ENCODE measurements around the gene CABP1. TPM values are rescaled to one million over a fixed set of nuclear protein-coding genes. Genes with fewer than 3 reads are reported as not detected.
A peak's percentile ranks its signal among the peaks of the same experiment; 100 is the strongest.
"Not testable (repeated sequence)": the region's sequence is repeated elsewhere in the genome, so short reads cannot be mapped to it uniquely, and the experiment has no call there.

The CABP1 gene
- total RNA-seq: 1 to 10 TPM in 1 of 2 donors, not detected in 1; 3.0 TPM

- H3K9me3 Mint-ChIP-seq: no peaks in the 10 kb centered on the region
- H3K27ac Mint-ChIP-seq: no peak within 1 kb of the TSS
- ATAC-seq (peak; percentile 73 to 89), DNase-seq (ENCODE audit: low spot score in 2 of 2) (peak in 1 of 2 donors; percentile 69)
- peaks cover 0 to 5% of the 10 kb centered on the region in 2 donors for H3K36me3 Mint-ChIP-seq
Measured at GRCh38 chr12:120639771-120640721, at the start of gene CABP1. TSS of gene CABP1 (plus strand) at chr12:120640626. CDS start at chr12:120640686, 60 bp downstream.

GRCh38 chr12:120590741-120591407 is 49.6 kb upstream of the CABP1 start:
- ATAC-seq (no peak), DNase-seq (ENCODE audit: low spot score in 2 of 2) (no peak)
- no peak overlapping the region for H3K27ac Mint-ChIP-seq

GRCh38 chr12:120592121-120593049 is 48.0 kb upstream of the CABP1 start:
- no peak for DNase-seq (ENCODE audit: low spot score in 2 of 2)
- Mint-ChIP-seq H3K36me3 (no peaks in the 10 kb centered on the region), H3K9me3 (no peaks in the 10 kb centered on the region), H3K27ac (no peak overlapping the region)
- ATAC-seq: no peak

More at GRCh38 chr12:120590741-120591407, 49.6 kb upstream of the CABP1 start:
- Mint-ChIP-seq H3K9me3 (no peaks in the 10 kb centered on the region), H3K36me3 (no peaks in the 10 kb centered on the region)

GRCh38 chr12:120596901-120597300 is 43.5 kb upstream of the CABP1 start:
- ATAC-seq (no peak), DNase-seq (ENCODE audit: low spot score in 2 of 2) (no peak)
- H3K27ac Mint-ChIP-seq: no peak overlapping the region
- H3K9me3 Mint-ChIP-seq: no peaks in the 10 kb centered on the region
- no peaks in the 10 kb centered on the region for H3K36me3 Mint-ChIP-seq

- ATAC-seq: no peak
- H3K9me3 Mint-ChIP-seq: no peaks in the 10 kb centered on the region
- no peak overlapping the region for H3K27ac Mint-ChIP-seq
Measured at GRCh38 chr12:120597861-120598260, 42.6 kb upstream of the CABP1 start.

GRCh38 chr12:120598674-120599463 is 41.6 kb upstream of the CABP1 start:
- DNase-seq (ENCODE audit: low spot score in 2 of 2) (no peak), ATAC-seq (peak in 1 of 2 donors; percentile 28)
- Mint-ChIP-seq H3K27ac (no peak overlapping the region), H3K9me3 (no peaks in the 10 kb centered on the region), H3K36me3 (no peaks in the 10 kb centered on the region)

More at GRCh38 chr12:120597861-120598260, 42.6 kb upstream of the CABP1 start:
- H3K36me3 Mint-ChIP-seq: no peaks in the 10 kb centered on the region
- DNase-seq (ENCODE audit: low spot score in 2 of 2): no peak

- H3K36me3 Mint-ChIP-seq: no peaks in the 10 kb centered on the region
- ATAC-seq: no peak
- H3K9me3 Mint-ChIP-seq: no peaks in the 10 kb centered on the region
- no peak for DNase-seq (ENCODE audit: low spot score in 2 of 2)
- H3K27ac Mint-ChIP-seq: no peak overlapping the region
Measured at GRCh38 chr12:120599672-120600552, 40.5 kb upstream of the CABP1 start.

- DNase-seq (ENCODE audit: low spot score in 2 of 2); H3K27ac Mint-ChIP-seq; ATAC-seq; H3K9me3 Mint-ChIP-seq; H3K36me3 Mint-ChIP-seq: not testable (repeated sequence)
Measured at GRCh38 chr12:120602416-120602815, 38.0 kb upstream of the CABP1 start.

GRCh38 chr12:120610560-120610959 is 29.9 kb upstream of the CABP1 start:
- Mint-ChIP-seq H3K9me3 (no peaks in the 10 kb centered on the region), H3K27ac (no peak overlapping the region)
- ATAC-seq: no peak

GRCh38 chr12:120611534-120611933 is 28.9 kb upstream of the CABP1 start:
- H3K36me3 Mint-ChIP-seq; ATAC-seq; H3K9me3 Mint-ChIP-seq; DNase-seq (ENCODE audit: low spot score in 2 of 2); H3K27ac Mint-ChIP-seq: not testable (repeated sequence)

More at GRCh38 chr12:120610560-120610959, 29.9 kb upstream of the CABP1 start:
- H3K36me3 Mint-ChIP-seq: no peaks in the 10 kb centered on the region
- DNase-seq (ENCODE audit: low spot score in 2 of 2): no peak

GRCh38 chr12:120614848-120615247 is 25.6 kb upstream of the CABP1 start:
- ATAC-seq (peak; percentile 79 to 81), DNase-seq (ENCODE audit: low spot score in 2 of 2) (no peak)
- Mint-ChIP-seq H3K36me3 (no peaks in the 10 kb centered on the region), H3K27ac (peak overlapping the region in 1 of 2 donors; percentile 2), H3K9me3 (no peaks in the 10 kb centered on the region)

- DNase-seq (ENCODE audit: low spot score in 2 of 2); ATAC-seq; H3K9me3 Mint-ChIP-seq; H3K27ac Mint-ChIP-seq; H3K36me3 Mint-ChIP-seq: not testable (repeated sequence)
Measured at GRCh38 chr12:120617193-120617592, 23.2 kb upstream of the CABP1 start.

- not testable (repeated sequence) for H3K36me3 Mint-ChIP-seq; DNase-seq (ENCODE audit: low spot score in 2 of 2); ATAC-seq; H3K27ac Mint-ChIP-seq; H3K9me3 Mint-ChIP-seq
Measured at GRCh38 chr12:120617767-120618166, 22.7 kb upstream of the CABP1 start.

- Mint-ChIP-seq H3K36me3 (no peaks in the 10 kb centered on the region), H3K27ac (no peak overlapping the region), H3K9me3 (no peaks in the 10 kb centered on the region)
- DNase-seq (ENCODE audit: low spot score in 2 of 2) (no peak), ATAC-seq (no peak)
Measured at GRCh38 chr12:120618954-120619615, 21.3 kb upstream of the CABP1 start.

All from activated naive CD4-positive, alpha-beta T cell treated with anti-CD3 and anti-CD28 coated beads, Interleukin-2, amount 50 U/mL, for 72 hours (primary cell).